HL-60 (cell line): Measurements from ENCODE around the gene ASCL2.

ENCODE experiments used
- DNase-seq, 2 experiments: peaks; one replicate each; pipeline ENCODE4 v3.0.0-alpha.2; 2010 to 2020; ENCODE audit warnings: low read depth in 1 of 2, low spot score in 1 of 2
- H3K27ac ChIP-seq: fragments of 250-450 bp; sonication (Bioruptor Pico); replicated peaks from 2 replicates; pipeline ENCODE4 v1.5.1; 2020; ENCODE audit warnings: mild to moderate bottlenecking, moderate library complexity
- H3K27me3 ChIP-seq: fragments of 250-450 bp; sonication (Bioruptor Pico); 2 replicates; pipeline ENCODE4 v1.5.1; 2021; ENCODE audit warnings: mild to moderate bottlenecking, moderate library complexity; ENCODE audit not compliant: insufficient read depth, poor library complexity, severe bottlenecking
- H3K4me3 ChIP-seq: replicated peaks from 2 replicates; pipeline ENCODE4 v1.5.1; 2011; ENCODE audit warnings: mild to moderate bottlenecking, control low read depth, low read length; ENCODE audit not compliant: insufficient read depth
- CTCF ChIP-seq: IDR thresholded peaks from one replicate; pipeline ENCODE4 v1.5.1; 2011; ENCODE audit warnings: low read length, control low read depth, inconsistent platforms; ENCODE audit not compliant: insufficient read depth
- GABPA ChIP-seq: IDR thresholded peaks from 2 replicates; pipeline ENCODE4 v1.6.1; 2012; ENCODE audit warnings: low read depth
- POLR2AphosphoS5 ChIP-seq: IDR thresholded peaks from 2 replicates; pipeline ENCODE4 v1.6.1; 2012; ENCODE audit warnings: low read depth
- REST ChIP-seq: IDR thresholded peaks from 2 replicates; pipeline ENCODE4 v1.6.1; 2012; ENCODE audit warnings: low read depth; ENCODE audit not compliant: insufficient replicate concordance
- SPI1 ChIP-seq: IDR thresholded peaks from 2 replicates; pipeline ENCODE4 v1.6.1; 2012; ENCODE audit warnings: low read depth, mild to moderate bottlenecking, borderline replicate concordance

Gene ASCL2

GRCh38 chr11:2305788-2306451 is 35.5 kb upstream of the ASCL2 start:
- peak in 1 of 2 experiments; percentile 57 for DNase-seq
- TF ChIP-seq REST (no peak), CTCF (no peak), SPI1 (no peak), POLR2AphosphoS5 (peak; percentile 12), GABPA (no peak)
- peak overlapping the region; percentile 69 for H3K4me3 ChIP-seq
- no peaks in the 10 kb centered on the region for H3K27me3 ChIP-seq
- H3K27ac ChIP-seq = peak overlapping the region; percentile 98

- TF ChIP-seq CTCF (peak; percentile 88), SPI1 (no peak), POLR2AphosphoS5 (peak; percentile 17; the same call in 1 of the 2 replicates)
- H3K27me3 ChIP-seq = no peaks in the 10 kb centered on the region
- peak in 1 of 2 experiments; percentile 86 for DNase-seq
- H3K27ac ChIP-seq = peak overlapping the region; percentile 98
- peak overlapping the region; percentile 69 for H3K4me3 ChIP-seq
Observed at GRCh38 chr11:2305140-2305778, 34.9 kb upstream of the ASCL2 start.

- Histone ChIP-seq H3K27ac (peak overlapping the region; percentile 98), H3K27me3 (no peaks in the 10 kb centered on the region), H3K4me3 (peak overlapping the region; percentile 69)
- no peak for DNase-seq
- TF ChIP-seq POLR2AphosphoS5 (no peak), GABPA (no peak), SPI1 (no peak), REST (no peak), CTCF (no peak)
Observed at GRCh38 chr11:2304506-2305139, 34.2 kb upstream of the ASCL2 start.
